ENCODE results near the gene TGFBRAP1.

Gene TGFBRAP1

GRCh38 chr2:105288133-105288532 is 41.4 kb downstream of the TGFBRAP1 start:
- no peak for FAIRE-seq
- no peak for DNase-seq (ENCODE audit: insufficient read length)
- TF ChIP-seq TAF1 (IDR thresholded peaks at IDR 0.05; ENCODE audit: borderline replicate concordance, low read depth, low read length) (no peak), POLR2A (IDR thresholded peaks at IDR 0.05; ENCODE audit: low read depth, low read length) (no peak), POLR2AphosphoS5 (IDR thresholded peaks at IDR 0.05; ENCODE audit: low read depth, low read length) (no peak)

- TF ChIP-seq TAF1 (IDR thresholded peaks at IDR 0.05; ENCODE audit: borderline replicate concordance, low read depth, low read length) (no peak), POLR2A (IDR thresholded peaks at IDR 0.05; ENCODE audit: low read depth, low read length) (no peak), POLR2AphosphoS5 (IDR thresholded peaks at IDR 0.05; ENCODE audit: low read depth, low read length) (no peak)
- FAIRE-seq (no peak), DNase-seq (ENCODE audit: insufficient read length) (no peak)
Measured at GRCh38 chr2:105287692-105288091, 41.8 kb downstream of the TGFBRAP1 start.

- FAIRE-seq (no peak), DNase-seq (ENCODE audit: insufficient read length) (no peak)
- TF ChIP-seq POLR2AphosphoS5 (IDR thresholded peaks at IDR 0.05; ENCODE audit: low read depth, low read length): no peak
Measured at GRCh38 chr2:105283532-105283931, 46.0 kb downstream of the TGFBRAP1 start.

GRCh38 chr2:105280281-105280680 is 49.3 kb downstream of the TGFBRAP1 start:
- no peak for FAIRE-seq
- no peak for DNase-seq (ENCODE audit: insufficient read length)
- no peak for TF ChIP-seq POLR2AphosphoS5 (IDR thresholded peaks at IDR 0.05; ENCODE audit: low read depth, low read length)
- no peak for TF ChIP-seq TAF1 (IDR thresholded peaks at IDR 0.05; ENCODE audit: borderline replicate concordance, low read depth, low read length)
- TF ChIP-seq POLR2A (IDR thresholded peaks at IDR 0.05; ENCODE audit: low read depth, low read length): no peak

DNA sequence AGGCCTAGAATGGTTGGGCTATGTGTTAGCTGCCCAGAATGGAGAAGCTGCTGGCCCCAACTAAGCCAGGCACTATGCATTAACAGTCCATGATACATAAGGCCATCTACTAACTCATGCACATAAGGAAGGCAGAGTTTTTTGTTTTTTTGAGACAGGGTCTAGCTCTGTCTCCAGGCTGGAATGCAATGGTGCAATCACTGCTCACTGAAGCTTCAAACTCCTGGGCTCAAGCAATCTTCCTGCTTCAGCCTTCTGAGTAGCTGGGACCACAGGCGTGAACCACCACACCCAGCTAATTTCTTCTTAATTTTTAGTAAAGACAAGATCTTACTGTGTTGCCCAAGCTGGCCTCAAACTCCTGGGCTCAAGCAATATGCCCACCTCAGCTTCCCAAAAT is 50.4 kb downstream of the TGFBRAP1 start:
- FAIRE-seq (no peak), DNase-seq (ENCODE audit: insufficient read length) (no peak)
- TF ChIP-seq POLR2A (IDR thresholded peaks at IDR 0.05; ENCODE audit: low read depth, low read length) (no peak), TAF1 (IDR thresholded peaks at IDR 0.05; ENCODE audit: borderline replicate concordance, low read depth, low read length) (no peak), POLR2AphosphoS5 (IDR thresholded peaks at IDR 0.05; ENCODE audit: low read depth, low read length) (no peak)

GRCh38 chr2:105278654-105279053 is 50.9 kb downstream of the TGFBRAP1 start:
- FAIRE-seq: no peak
- no peak for DNase-seq (ENCODE audit: insufficient read length)
- TF ChIP-seq POLR2A (IDR thresholded peaks at IDR 0.05; ENCODE audit: low read depth, low read length) (no peak), POLR2AphosphoS5 (IDR thresholded peaks at IDR 0.05; ENCODE audit: low read depth, low read length) (no peak), TAF1 (IDR thresholded peaks at IDR 0.05; ENCODE audit: borderline replicate concordance, low read depth, low read length) (no peak)

GRCh38 chr2:105274046-105274445 is 55.5 kb downstream of the TGFBRAP1 start:
- FAIRE-seq (no peak), DNase-seq (ENCODE audit: insufficient read length) (no peak)
- TF ChIP-seq TAF1 (IDR thresholded peaks at IDR 0.05; ENCODE audit: borderline replicate concordance, low read depth, low read length) (no peak), POLR2AphosphoS5 (IDR thresholded peaks at IDR 0.05; ENCODE audit: low read depth, low read length) (no peak), POLR2A (IDR thresholded peaks at IDR 0.05; ENCODE audit: low read depth, low read length) (no peak)

DNA sequence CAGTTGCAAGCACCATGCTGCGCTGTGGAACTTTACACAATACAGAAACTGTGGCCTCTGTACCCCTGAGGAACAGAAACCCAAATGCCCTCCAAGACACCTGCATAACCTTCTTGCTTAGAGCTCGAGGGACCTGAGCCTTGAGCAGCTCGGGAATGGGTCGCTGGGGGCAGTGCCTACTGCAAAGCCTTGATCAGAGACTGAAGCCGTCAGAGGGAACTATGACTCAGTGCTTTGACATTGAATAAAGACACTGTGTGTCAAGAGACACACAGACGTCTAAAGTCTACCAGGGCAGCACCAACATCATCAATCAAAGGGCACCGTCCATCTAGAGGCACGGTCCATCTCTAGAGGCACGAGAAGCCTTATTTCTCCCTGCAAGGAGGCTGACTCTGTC is 57.4 kb downstream of the TGFBRAP1 start:
- TF ChIP-seq POLR2AphosphoS5 (IDR thresholded peaks at IDR 0.05; ENCODE audit: low read depth, low read length) (no peak), POLR2A (IDR thresholded peaks at IDR 0.05; ENCODE audit: low read depth, low read length) (no peak), TAF1 (IDR thresholded peaks at IDR 0.05; ENCODE audit: borderline replicate concordance, low read depth, low read length) (no peak)
- FAIRE-seq (no peak), DNase-seq (ENCODE audit: insufficient read length) (no peak)

GRCh38 chr2:105271393-105272045 is 58.0 kb downstream of the TGFBRAP1 start:
- DNase-seq (ENCODE audit: insufficient read length) (no peak), FAIRE-seq (no peak)
- no peak for TF ChIP-seq POLR2A (IDR thresholded peaks at IDR 0.05; ENCODE audit: low read depth, low read length)
- no peak for TF ChIP-seq POLR2AphosphoS5 (IDR thresholded peaks at IDR 0.05; ENCODE audit: low read depth, low read length)
- TF ChIP-seq TAF1 (IDR thresholded peaks at IDR 0.05; ENCODE audit: borderline replicate concordance, low read depth, low read length): no peak

DNA sequence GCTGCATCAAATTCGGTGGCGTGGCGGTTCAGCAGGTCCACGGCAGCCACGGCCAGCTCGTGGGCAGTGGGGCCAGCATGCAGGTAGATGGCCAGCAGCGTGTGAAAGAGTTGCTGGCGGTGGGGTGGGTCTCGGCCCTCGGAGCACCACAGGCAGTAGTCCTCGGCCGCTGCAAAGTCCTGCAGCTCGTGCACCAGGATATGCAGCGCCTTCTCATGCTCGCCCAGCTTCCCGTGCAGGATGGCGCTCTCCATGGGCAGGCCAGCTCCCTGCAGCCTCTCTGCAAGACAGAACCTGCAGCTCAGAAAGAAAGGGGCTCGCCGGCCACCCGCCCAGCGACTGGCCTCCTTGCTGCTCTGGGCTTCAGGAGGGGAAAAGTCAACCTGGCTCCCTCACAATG is 60.1 kb downstream of the TGFBRAP1 start:
- TF ChIP-seq POLR2A (IDR thresholded peaks at IDR 0.05; ENCODE audit: low read depth, low read length) (no peak), POLR2AphosphoS5 (IDR thresholded peaks at IDR 0.05; ENCODE audit: low read depth, low read length) (no peak)
- DNase-seq (ENCODE audit: insufficient read length) (no peak), FAIRE-seq (no peak)

- FAIRE-seq (no peak), DNase-seq (ENCODE audit: insufficient read length) (no peak)
- TF ChIP-seq TAF1 (IDR thresholded peaks at IDR 0.05; ENCODE audit: borderline replicate concordance, low read depth, low read length) (no peak), POLR2A (IDR thresholded peaks at IDR 0.05; ENCODE audit: low read depth, low read length) (no peak), POLR2AphosphoS5 (IDR thresholded peaks at IDR 0.05; ENCODE audit: low read depth, low read length) (no peak)
Measured at GRCh38 chr2:105262651-105263091, 66.9 kb downstream of the TGFBRAP1 start.

DNA sequence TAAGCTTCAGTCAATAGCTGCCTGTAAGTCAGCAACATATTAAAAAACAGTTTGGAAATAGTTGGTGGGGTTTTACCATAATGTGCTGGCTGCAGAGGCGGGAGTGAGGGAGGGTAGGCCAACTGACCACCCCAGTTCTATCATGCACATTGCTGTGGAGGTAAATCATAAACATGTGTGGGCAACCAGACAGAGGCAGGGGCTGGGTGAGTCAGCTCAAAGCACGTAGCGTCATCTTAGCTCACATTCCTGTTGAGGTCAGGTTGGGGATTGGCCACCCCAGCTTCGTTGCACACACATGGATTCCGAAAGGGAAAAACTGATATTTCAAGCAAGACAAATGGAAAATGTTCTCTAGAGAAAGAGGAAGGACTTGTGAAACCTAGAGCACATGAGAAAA is 68.5 kb downstream of the TGFBRAP1 start:
- FAIRE-seq: no peak

More for the DNA sequence above, 68.5 kb downstream of the TGFBRAP1 start:
- TF ChIP-seq TAF1 (IDR thresholded peaks at IDR 0.05; ENCODE audit: borderline replicate concordance, low read depth, low read length) (no peak), POLR2A (IDR thresholded peaks at IDR 0.05; ENCODE audit: low read depth, low read length) (no peak), POLR2AphosphoS5 (IDR thresholded peaks at IDR 0.05; ENCODE audit: low read depth, low read length) (no peak)
- DNase-seq (ENCODE audit: insufficient read length): no peak

Data from GM12892 (cell line).